ENCODE measurements around the gene SH2D7.

GRCh38 chr15:78133801-78134200 is 41.4 kb downstream of the SH2D7 start:
- TF ChIP-seq CTCF (conservative IDR thresholded peaks at IDR 0.05; ENCODE audit: low read depth, low read length) (no peak), EZH2 (IDR thresholded peaks at IDR 0.05; ENCODE audit: borderline replicate concordance, low read depth, low read length, poor library complexity, severe bottlenecking) (no peak)
